Left ventricle myocardium superior (tissue), 1 donor: ENCODE measurements around the gene FLNA. TPM values are rescaled to one million over a fixed set of nuclear protein-coding genes. Genes with fewer than 3 reads are reported as not detected.

Experiments used
- total RNA-seq: library from RNA; stranded (reverse); fragmentation: NEBNext Ultra II Directional; extraction: Animal tissue kit (Norgen Biotek cat#: 25700); gene quantifications from one replicate; pipeline ENCODE4 v1.2.1, GENCODE V29; 2021
- donor health status: DM: no; HTN: yes; CAD: no; lungs with severe emphysema.

The FLNA gene
- total RNA-seq, 1 donor from 2014 or later, result 228 TPM

Other genes starting within 250 kb of the FLNA start
- gene OPN1LW, start 230.4 kb downstream of the FLNA start, total RNA-seq, result not detected
- not detected for gene OPN1MW, start 192.0 kb downstream of the FLNA start, total RNA-seq
- not detected for gene OPN1MW2, start 154.9 kb downstream of the FLNA start, total RNA-seq
- gene OPN1MW3, start 117.1 kb downstream of the FLNA start, total RNA-seq, result not detected
- not detected for gene TEX28, start 79.5 kb downstream of the FLNA start, total RNA-seq
- gene TKTL1, start 78.8 kb downstream of the FLNA start, total RNA-seq, result 18.0 TPM
- 51.3 TPM for gene EMD, start 4.7 kb upstream of the FLNA start, total RNA-seq
- 1,898 TPM for gene RPL10, start 23.7 kb upstream of the FLNA start, total RNA-seq
- gene DNASE1L1, start 34.6 kb upstream of the FLNA start, total RNA-seq, result 58.7 TPM
- gene TAFAZZIN, start 36.9 kb upstream of the FLNA start, total RNA-seq, result 38.0 TPM
- gene ATP6AP1, start 54.0 kb upstream of the FLNA start, total RNA-seq, result 81.0 TPM
- gene GDI1, start 62.5 kb upstream of the FLNA start, total RNA-seq, result 86.2 TPM
- gene FAM50A, start 69.5 kb upstream of the FLNA start, total RNA-seq, result 48.4 TPM
- 22.0 TPM for gene PLXNA3, start 83.6 kb upstream of the FLNA start, total RNA-seq
- 20.7 TPM for gene LAGE3, start 104.6 kb upstream of the FLNA start, total RNA-seq
- gene UBL4A, start 112.0 kb upstream of the FLNA start, total RNA-seq, result 58.6 TPM
- gene SLC10A3, start 116.0 kb upstream of the FLNA start, total RNA-seq, result 12.2 TPM
- 62.5 TPM for gene FAM3A, start 141.6 kb upstream of the FLNA start, total RNA-seq
- 10.4 TPM for gene G6PD, start 172.2 kb upstream of the FLNA start, total RNA-seq
- 15.5 TPM for gene IKBKG, start 173.0 kb upstream of the FLNA start, total RNA-seq
- not detected for gene CTAG1A, start 210.5 kb upstream of the FLNA start, total RNA-seq
- not detected for gene CTAG1B, start 244.6 kb upstream of the FLNA start, total RNA-seq